SK-N-MC (cell line): ENCODE results near the gene SHB.

Source experiments
- EZH2 ChIP-seq: fragments of 200-600 bp; sonication (generic); IDR thresholded peaks from one replicate; pipeline ENCODE4 v1.6.1; 2017; ENCODE audit warnings: antibody characterized with exemption
- POLR2AphosphoS5 ChIP-seq: IDR thresholded peaks from 2 replicates; pipeline ENCODE4 v1.6.1; 2012; ENCODE audit warnings: mild to moderate bottlenecking, low read depth, low read length, borderline replicate concordance

DNA sequence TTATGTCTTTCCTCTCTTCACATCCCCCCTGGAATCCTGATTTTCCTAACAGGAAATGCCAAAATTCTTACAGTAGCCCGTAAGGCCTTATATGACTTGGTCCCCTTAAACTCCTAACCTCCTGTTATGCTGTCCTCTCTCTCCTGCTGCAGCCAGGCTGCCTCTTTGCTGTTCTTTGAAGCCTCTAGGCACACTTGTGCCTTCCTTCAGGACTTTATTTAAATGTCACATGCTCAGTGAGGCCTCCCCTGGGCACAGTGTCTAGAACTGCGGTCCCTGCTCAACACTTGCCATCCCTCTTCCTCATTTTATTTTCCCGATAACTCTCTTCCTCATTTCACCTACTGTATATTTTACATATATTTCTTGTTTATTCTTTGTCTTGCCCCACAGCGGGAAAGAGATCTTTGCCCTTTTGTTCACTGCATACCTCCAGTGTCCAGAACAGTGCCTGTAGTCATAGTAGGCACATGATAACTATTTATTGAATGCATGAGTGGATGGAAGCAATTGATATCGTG lies 5.5 kb upstream of the SHB start:
- TF ChIP-seq EZH2, result no peak
- TF ChIP-seq POLR2AphosphoS5, result no peak
